HG02763 (cell line): ENCODE data around the gene KCP.

Experiments
- ATAC-seq: cut with Tn5 transposase; IDR thresholded peaks from one replicate; pipeline ENCODE4 v1.9.1; 2021; ENCODE audit warnings: mild to moderate bottlenecking, moderate library complexity; ENCODE audit not compliant: unreplicated experiment

The KCP gene

DNA sequence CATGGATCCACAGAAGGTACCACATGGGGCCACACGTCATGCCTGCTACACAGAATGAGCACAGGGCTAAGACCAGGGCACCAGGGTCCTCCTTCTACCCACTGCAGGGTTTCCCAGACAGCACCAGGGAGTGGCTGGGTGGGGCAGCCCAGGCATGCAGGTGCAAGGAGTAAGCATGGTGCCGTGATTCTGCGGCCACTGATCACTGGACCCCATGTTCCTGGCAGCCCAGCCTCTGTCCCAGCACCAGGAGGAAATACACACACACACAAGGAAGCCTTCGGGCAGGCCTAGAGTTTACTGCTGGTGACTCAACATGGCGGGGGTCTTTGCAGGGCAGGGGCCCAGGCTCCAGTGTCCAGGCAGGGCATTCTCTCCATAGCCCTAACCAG is 33.9 kb downstream of the KCP start:
- ATAC-seq: no peak

DNA sequence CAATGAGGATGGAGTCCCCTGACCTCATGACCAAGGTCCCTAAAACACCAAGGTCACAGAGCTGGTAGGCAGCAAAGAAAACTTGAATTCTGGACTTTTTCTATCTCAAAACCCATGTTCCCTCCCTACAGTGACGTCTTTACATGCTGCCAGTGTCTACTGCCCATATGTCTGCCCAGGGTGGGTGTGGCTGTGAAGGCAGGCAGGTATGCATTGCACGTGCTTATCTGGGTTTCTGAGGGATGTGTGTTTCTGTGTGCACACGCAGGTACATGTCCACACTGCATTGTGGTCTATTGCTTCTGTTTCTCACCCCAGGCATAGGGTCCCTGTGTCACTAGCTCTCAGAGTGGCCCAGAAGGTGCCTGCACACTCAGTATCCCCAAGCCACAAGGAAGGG is 34.4 kb downstream of the KCP start:
- no peak for ATAC-seq

GRCh38 chr7:128875523-128875948 is 35.0 kb downstream of the KCP start:
- ATAC-seq: no peak

DNA sequence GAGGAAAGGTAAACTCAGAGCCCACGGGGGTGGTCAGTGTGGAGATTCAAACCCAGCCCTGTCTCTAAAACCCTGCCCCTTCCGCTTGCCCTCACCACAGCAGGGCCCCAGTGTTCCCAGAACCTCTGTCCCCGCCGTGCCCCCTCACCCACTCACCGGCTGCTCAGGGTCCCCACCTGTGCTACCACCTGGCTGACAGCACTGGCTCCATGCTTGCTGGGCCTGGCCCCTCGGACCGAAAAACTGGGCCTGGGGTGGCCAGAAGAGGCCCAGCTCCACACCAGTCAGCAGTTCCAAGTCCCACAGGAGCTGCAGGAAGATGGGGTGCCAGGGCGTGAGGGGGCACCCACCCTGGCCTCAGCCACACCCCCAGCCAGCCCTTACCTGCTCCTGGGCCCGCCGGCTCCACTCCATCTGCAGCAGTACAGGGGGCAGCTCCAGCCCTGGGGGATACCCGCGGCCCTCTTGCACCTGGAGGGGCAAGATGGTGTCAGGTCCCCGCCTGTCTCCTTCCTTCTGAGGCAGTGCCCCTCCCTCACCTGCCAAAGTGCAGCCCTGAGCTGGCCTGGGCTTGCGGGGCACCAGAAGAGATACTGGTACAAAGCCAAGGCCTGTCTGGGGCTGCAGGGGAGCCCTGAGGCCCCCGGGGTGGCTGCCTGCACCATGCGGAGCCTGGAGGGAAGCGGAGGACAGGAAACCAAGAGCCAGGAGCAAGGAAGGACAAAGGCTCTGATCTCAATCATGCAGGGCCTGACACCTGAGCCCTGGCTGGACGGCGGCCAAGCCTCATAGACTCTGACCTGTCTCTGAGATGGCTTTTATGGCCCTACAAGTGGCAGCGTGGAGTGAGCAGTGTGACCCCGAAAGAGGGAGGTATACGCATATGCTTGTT is 36.1 kb downstream of the KCP start:
- no peak for ATAC-seq

- no peak for ATAC-seq
Observed at GRCh38 chr7:128873234-128873633, 37.3 kb downstream of the KCP start.

DNA sequence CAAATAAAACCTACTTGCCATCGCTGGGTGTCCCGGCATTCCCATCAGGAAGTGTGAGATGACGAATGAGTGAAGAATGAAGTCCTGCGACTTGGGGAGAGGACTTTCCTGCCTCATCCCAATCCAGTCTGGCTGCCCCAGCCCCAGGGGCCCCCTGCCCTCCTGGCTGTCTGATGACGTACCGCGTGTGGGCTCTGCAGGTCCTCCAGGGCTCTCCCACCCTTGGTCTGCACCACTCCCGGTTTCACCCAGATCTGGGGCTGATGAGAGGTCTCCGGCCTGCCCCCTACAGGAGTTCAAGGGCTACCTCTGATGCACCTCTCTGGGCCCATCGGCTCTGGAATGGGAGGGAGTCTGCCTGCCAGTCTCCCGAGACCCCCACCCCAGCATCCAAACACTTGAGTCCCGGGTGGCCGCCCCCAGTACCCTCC is 38.1 kb downstream of the KCP start:
- ATAC-seq: no peak

DNA sequence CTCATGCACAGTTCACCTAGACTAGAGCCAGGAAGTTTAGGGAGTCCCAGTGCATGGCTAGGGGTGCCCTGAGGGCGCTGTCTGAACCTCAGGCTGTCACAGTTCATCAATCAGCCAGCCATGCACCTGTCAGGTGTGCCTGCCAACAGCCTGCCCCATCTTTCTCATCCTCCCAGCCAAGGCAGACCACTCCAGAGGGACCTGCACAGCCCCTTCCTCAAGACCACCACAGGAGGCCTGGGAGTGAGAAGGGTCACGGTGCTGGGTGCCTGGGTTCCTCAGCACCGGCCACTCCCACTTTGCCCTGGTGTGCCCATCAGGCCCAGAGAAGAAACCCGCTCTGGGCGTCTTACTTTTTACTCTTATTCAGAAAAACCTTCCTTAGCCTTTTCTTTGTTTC is 39.5 kb downstream of the KCP start:
- ATAC-seq: no peak

GRCh38 chr7:128869944-128870285 is 40.6 kb downstream of the KCP start:
- no peak for ATAC-seq

GRCh38 chr7:128869138-128869943 is 41.2 kb downstream of the KCP start:
- peak; percentile 58 for ATAC-seq

DNA sequence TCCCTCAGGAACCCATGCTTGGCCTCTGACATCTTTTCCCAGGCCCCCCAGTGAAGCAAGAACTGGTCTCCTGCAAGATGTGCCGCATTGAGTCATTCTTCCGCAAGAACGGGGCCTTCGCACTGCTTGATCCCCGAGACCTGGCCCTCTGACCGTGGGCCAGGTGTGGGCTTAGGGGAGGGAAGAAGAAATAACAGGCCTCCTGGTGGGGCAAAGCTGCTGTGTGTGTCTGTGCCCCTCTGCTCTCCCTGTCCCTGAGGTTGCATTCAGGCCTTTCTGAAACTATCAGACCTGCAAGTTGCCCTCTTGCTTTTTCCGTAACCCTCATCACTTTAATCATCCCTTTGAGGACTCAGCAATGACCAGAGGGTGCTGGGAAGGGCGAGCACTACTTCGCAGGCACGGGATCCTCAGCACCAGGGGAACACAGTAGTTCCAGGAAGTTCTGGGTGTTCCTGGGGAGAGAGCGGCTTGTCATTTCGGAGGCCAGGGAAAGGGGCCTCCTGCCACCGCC is 41.8 kb downstream of the KCP start:
- ATAC-seq: no peak

GRCh38 chr7:128867842-128868623 is 42.5 kb downstream of the KCP start:
- no peak for ATAC-seq

GRCh38 chr7:128867241-128867640 is 43.3 kb downstream of the KCP start:
- no peak for ATAC-seq

DNA sequence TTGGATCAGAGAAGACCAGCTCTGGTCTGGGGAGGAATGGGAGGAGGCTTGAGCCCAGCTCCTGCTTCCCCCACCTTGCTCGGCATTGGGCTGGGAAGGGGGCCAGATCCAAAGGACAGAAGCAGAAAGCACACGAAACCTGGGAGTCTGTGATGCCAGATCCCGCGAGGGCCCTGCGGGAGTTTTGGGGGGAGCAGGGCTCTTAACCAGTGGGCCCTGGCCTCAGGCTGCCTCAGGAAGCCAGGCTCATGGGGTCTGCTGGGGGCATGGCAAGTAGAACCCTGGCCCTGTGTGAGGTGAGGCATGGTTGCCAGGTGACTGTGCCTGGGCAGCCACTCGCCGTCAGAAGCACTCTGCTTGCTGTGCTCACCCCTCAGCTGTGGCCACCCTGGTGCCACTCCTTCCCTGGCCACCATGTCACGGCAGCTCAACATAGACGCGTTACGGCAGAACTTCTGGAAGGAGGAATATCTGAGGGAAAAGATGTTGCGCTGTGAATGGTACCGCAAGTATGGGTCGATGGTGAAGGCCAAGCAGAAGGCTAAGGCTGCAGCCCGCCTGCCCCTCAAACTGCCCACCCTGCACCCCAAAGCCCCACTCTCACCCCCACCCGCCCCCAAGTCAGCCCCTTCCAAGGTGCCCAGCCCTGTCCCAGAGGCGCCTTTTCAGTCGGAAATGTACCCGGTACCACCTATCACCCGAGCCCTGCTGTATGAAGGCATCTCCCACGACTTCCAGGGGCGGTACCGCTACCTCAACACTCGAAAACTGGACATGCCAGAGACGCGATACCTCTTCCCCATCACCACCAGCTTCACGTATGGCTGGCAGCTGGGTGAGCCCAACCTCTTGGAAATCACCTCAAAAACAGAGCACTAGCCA is 44.3 kb downstream of the KCP start:
- no peak for ATAC-seq

- no peak for ATAC-seq
Observed at GRCh38 chr7:128865303-128865702, 45.2 kb downstream of the KCP start.

- no peak for ATAC-seq
Observed at GRCh38 chr7:128863433-128863989, 47.0 kb downstream of the KCP start.

DNA sequence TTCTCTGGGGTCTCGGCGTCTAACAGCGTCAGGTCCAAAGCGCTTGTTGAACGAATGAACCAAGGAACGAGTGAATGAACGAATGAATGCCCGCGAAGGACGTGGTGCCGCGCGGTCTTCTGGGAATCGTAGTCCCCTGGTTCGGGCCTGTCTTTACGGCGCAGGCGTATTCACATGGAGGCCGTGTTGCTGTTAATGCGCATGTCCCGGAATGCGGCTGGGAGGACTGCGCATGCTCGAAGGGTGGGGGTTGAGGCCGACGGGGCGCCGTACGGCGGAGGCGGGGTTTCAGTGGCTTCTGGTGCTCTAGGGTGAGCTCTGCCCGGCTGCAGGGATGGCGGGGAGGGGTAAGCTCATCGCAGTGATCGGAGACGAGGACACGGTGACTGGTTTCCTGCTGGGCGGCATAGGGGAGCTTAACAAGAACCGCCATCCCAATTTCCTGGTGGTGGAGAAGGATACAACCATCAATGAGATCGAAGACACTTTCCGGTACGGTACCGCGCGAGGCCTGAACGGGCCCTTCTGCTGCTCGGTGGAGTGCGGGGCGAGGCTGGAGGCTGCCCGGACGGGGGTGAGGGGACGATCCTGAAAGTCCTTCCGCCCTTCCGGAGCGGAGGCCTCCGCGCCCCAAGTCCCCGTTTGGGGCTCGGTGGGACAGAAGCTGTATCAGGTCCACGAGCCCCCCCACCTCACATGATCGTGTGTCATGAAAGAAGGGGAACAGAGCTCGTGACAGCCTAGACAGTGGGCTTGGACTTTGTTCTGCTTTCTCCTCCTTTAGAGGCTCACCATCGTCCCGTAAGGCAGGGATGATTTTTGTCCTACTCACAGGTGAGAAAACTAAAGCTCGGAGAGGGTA is 47.7 kb downstream of the KCP start, which contains the start of gene ATP6V1F:
ATP6V1F (plus strand) TSS at position 286 of the 862 bp plus-strand sequence; CDS start at position 335, 49 bp downstream.
- peak; percentile 87 for ATAC-seq

DNA sequence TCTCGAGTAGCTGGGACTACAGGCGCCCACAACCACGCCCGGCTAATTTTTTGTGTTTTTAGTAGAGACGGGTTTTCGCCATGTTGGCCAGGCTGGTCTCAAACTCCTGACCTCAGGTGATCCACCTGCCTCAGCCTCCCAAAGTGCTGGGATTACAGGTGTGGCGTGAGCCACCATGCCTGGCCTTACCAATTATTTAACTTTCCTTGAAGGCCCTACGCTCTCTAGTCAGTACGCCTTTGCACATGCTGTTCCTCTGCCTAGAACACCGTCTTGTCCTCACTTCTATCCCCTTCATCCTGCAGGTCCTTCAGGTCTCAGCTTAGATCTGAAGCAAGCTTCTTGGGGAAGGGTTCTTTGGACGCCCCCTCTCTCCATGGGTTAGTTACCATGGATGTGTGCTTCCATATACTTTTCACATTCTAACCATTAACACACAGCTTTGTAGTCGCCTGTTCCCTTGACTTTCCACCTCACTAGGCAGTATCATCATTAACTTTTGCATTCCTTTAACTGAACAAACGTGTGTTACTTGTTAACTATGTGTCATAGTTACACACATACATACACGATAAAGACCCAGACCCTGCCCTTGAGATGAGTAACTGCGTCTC is 48.4 kb downstream of the KCP start:
- ATAC-seq: no peak
